Loucy (cell line): ENCODE measurements around the gene RPGRIP1L.

ENCODE experiments used
- EZH2phosphoT487 ChIP-seq: fragments of 200-600 bp; IDR thresholded peaks from 2 replicates; pipeline ENCODE4 v1.6.1; 2018; ENCODE audit warnings: antibody characterized with exemption, mild to moderate bottlenecking, moderate library complexity, borderline replicate concordance
- TF ChIP-seq, protein P1 (sequence below): fragments of 200-600 bp; sonication (generic); conservative IDR thresholded peaks from 2 replicates; pipeline ENCODE4 v1.5.1; 2014; ENCODE audit warnings: mild to moderate bottlenecking, antibody characterized with exemption, low read length

- TF ChIP-seq, protein P1, sequence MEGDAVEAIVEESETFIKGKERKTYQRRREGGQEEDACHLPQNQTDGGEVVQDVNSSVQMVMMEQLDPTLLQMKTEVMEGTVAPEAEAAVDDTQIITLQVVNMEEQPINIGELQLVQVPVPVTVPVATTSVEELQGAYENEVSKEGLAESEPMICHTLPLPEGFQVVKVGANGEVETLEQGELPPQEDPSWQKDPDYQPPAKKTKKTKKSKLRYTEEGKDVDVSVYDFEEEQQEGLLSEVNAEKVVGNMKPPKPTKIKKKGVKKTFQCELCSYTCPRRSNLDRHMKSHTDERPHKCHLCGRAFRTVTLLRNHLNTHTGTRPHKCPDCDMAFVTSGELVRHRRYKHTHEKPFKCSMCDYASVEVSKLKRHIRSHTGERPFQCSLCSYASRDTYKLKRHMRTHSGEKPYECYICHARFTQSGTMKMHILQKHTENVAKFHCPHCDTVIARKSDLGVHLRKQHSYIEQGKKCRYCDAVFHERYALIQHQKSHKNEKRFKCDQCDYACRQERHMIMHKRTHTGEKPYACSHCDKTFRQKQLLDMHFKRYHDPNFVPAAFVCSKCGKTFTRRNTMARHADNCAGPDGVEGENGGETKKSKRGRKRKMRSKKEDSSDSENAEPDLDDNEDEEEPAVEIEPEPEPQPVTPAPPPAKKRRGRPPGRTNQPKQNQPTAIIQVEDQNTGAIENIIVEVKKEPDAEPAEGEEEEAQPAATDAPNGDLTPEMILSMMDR: no peak
- TF ChIP-seq EZH2phosphoT487: no peak
These were observed 105.9 kb downstream of the RPGRIP1L start for GRCh38 chr16:53597776-53598175.
